ENCODE data around the gene SMPD1.
"Not testable (repeated sequence)": the region's sequence is repeated elsewhere in the genome, so short reads cannot be mapped to it uniquely, and the experiment has no call there.

The SMPD1 gene

DNA sequence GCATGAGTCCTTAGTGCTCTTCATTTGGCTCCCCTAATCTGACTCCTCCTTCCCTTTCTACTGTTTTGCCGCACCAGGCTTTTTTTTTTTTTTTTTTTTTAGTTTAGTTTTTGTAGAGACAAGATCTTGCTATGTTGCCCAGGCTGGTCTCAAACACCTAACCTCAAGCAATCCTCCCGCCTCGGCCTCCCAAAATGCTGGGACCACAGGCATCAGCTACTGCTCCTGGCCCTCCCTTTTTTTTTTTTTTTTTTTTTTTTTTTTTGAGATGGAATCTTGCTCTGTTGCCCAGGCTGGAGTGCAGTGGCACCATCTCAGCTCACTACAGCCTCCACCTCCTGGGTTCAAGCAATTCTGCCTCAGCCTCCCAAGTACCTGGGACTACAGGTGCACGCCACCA is 2.0 kb downstream of the SMPD1 start:
- not testable (repeated sequence) for H3K9ac ChIP-seq (ENCODE audit: low read depth, low read length); H3K9me3 ChIP-seq (ENCODE audit: control insufficient read depth, insufficient read depth, low read length); H3K36me3 ChIP-seq (ENCODE audit: control insufficient read depth, insufficient read depth, low read length); H3K4me1 ChIP-seq (ENCODE audit: control insufficient read depth, insufficient read depth, low read length); H3K4me3 ChIP-seq (ENCODE audit: low read depth, low read length); H3K27me3 ChIP-seq (ENCODE audit: control insufficient read depth, insufficient read depth, low read length)

DNA sequence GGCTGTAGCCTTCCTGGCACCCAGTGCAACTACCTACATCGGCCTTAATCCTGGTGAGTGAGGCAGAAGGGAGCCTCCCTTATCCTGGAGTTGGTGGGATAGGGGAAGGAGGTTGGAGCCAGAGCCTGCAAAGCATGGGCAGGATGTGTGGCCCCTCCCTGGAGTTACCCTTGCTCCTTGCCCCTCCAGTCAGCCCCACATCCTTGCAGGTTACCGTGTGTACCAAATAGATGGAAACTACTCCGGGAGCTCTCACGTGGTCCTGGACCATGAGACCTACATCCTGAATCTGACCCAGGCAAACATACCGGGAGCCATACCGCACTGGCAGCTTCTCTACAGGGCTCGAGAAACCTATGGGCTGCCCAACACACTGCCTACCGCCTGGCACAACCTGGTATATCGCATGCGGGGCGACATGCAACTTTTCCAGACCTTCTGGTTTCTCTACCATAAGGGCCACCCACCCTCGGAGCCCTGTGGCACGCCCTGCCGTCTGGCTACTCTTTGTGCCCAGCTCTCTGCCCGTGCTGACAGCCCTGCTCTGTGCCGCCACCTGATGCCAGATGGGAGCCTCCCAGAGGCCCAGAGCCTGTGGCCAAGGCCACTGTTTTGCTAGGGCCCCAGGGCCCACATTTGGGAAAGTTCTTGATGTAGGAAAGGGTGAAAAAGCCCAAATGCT is 3.9 kb downstream of the SMPD1 start:
- Histone ChIP-seq H3K4me3 (ENCODE audit: low read depth, low read length) (no peak overlapping the region), H3K4me1 (ENCODE audit: control insufficient read depth, insufficient read depth, low read length) (no peaks in the 10 kb centered on the region), H3K9ac (ENCODE audit: low read depth, low read length) (no peak overlapping the region), H3K27me3 (ENCODE audit: control insufficient read depth, insufficient read depth, low read length) (peaks cover 6% of the 10 kb centered on the region), H3K9me3 (ENCODE audit: control insufficient read depth, insufficient read depth, low read length) (no peaks in the 10 kb centered on the region), H3K36me3 (ENCODE audit: control insufficient read depth, insufficient read depth, low read length) (no peaks in the 10 kb centered on the region)

DNA sequence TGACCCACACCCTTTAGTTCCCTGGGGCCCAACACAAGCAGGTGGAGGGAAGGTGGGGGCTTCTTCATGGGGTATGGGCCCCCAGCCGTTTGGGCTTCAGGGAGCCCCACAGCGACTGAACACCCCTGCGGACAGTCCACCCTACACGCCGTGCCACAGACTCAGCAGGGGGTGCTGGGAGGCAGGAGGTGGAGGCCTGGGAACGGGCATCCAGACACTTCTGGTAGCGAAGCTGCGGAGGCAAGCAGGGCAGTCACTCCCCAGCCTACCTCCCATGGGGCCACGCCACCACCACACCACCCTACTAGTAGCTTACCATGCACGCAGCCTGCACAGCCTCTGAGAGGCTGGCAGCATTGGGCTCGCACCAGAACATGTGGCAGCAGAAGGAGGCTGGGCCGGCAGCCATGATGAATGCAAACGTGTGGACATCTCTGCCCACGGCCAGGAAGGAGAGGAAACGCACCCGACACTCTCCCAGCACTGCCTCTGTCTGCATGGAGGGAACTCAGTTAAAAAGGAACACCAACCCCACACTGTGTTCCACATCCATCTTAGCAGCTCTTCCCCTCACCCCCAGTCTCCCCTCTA is 5.3 kb downstream of the SMPD1 start:
- Histone ChIP-seq H3K9ac (ENCODE audit: low read depth, low read length) (no peak overlapping the region), H3K4me3 (ENCODE audit: low read depth, low read length) (no peak overlapping the region), H3K4me1 (ENCODE audit: control insufficient read depth, insufficient read depth, low read length) (no peaks in the 10 kb centered on the region), H3K27me3 (ENCODE audit: control insufficient read depth, insufficient read depth, low read length) (peaks cover 6% of the 10 kb centered on the region), H3K36me3 (ENCODE audit: control insufficient read depth, insufficient read depth, low read length) (no peaks in the 10 kb centered on the region), H3K9me3 (ENCODE audit: control insufficient read depth, insufficient read depth, low read length) (no peaks in the 10 kb centered on the region)

DNA sequence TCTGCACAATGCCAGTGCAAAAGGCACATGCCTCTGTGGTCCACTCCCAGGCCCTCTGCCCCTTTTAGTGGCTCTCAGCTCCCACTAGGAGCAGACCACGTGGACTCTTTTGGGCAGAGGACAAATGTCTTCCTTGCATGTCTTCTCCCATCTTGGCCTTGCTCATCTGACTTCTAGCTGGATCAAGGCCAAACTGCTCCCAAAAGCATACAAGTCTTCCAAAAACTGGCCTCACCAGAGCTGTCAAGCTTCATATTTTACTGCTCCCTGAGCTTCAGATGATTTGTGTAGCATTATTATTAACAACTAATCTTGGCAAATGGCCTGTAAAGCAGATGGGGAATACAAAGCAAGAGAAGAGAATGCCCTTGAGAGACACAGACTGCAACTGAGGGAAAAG is 6.9 kb downstream of the SMPD1 start:
- no peaks in the 10 kb centered on the region for H3K36me3 ChIP-seq (ENCODE audit: control insufficient read depth, insufficient read depth, low read length)

DNA sequence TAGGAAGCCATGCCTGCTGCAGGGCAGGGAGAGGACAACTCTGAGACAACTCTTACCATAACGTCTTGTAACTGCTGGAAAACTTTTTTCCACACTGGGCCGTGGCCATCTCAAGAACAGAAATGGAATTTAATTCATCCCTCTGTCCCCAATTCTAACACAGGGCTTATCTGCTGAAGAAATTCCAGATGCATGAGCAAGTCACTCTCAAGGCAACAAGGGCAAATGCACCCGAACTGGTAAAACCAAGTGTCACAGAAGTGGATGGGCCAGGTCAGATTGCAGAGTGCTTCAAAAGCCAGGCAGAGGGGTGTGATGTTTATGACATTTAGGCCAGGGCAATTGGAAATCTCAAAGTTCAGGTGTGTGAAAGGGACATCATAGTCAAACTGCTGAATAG is 7.4 kb downstream of the SMPD1 start:
- no peaks in the 10 kb centered on the region for H3K9me3 ChIP-seq (ENCODE audit: control insufficient read depth, insufficient read depth, low read length)
- no peaks in the 10 kb centered on the region for H3K36me3 ChIP-seq (ENCODE audit: control insufficient read depth, insufficient read depth, low read length)
- no peak overlapping the region for H3K4me3 ChIP-seq (ENCODE audit: low read depth, low read length)

More for the DNA sequence above, 6.9 kb downstream of the SMPD1 start:
- no peaks in the 10 kb centered on the region for H3K27me3 ChIP-seq (ENCODE audit: control insufficient read depth, insufficient read depth, low read length)
- H3K9ac ChIP-seq (ENCODE audit: low read depth, low read length) = no peak overlapping the region
- H3K9me3 ChIP-seq (ENCODE audit: control insufficient read depth, insufficient read depth, low read length) = no peaks in the 10 kb centered on the region
- no peak overlapping the region for H3K4me3 ChIP-seq (ENCODE audit: low read depth, low read length)
- no peaks in the 10 kb centered on the region for H3K4me1 ChIP-seq (ENCODE audit: control insufficient read depth, insufficient read depth, low read length)

DNA sequence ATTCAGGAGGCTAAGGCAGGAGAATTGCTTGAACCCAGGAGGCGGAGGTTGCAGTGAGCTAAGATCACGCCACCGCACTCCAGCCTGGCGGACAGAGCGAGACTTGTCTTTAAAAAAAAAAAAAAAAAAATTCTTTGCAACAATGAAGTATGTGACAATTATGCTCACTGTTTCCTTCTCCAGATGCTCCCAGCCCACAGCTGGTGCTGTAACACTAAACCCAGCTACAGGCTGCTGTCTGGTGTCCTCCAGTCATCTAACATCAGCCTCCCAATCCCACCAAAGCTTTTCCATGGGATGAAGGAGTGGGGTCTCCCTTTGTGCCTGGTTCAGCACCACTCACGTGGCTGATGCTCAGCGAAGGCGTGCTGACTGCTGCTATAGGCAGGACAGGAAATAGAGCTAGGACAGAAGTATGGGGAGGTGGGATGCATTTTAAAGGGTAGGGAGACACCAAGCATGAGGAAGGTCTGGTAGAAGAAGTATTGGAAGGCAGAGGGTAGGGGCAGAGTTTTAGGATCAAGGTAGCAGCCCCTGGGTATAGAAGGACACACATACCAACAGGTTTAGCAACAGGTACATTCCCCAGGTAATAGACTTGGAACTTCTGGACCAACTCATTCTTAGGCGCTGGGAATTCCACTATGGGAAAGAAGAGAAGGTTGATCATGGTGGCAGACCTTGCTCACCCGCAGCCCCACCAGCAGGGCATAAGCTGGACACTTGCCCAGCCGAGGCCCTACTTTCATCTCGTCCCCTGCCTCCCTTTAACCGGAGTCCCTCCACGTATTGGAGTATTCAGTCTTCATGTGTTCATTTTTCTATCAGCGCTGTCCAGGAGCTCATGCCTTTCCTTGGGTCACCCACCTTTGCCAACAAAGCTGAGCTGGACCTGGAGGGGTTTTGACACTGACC is 10.4 kb downstream of the SMPD1 start:
- no peaks in the 10 kb centered on the region for H3K27me3 ChIP-seq (ENCODE audit: control insufficient read depth, insufficient read depth, low read length)
- H3K9me3 ChIP-seq (ENCODE audit: control insufficient read depth, insufficient read depth, low read length) = no peaks in the 10 kb centered on the region
- H3K9ac ChIP-seq (ENCODE audit: low read depth, low read length) = no peak overlapping the region
- H3K4me3 ChIP-seq (ENCODE audit: low read depth, low read length) = no peak overlapping the region
- no peaks in the 10 kb centered on the region for H3K36me3 ChIP-seq (ENCODE audit: control insufficient read depth, insufficient read depth, low read length)
- H3K4me1 ChIP-seq (ENCODE audit: control insufficient read depth, insufficient read depth, low read length) = peaks cover 2% of the 10 kb centered on the region

More for the DNA sequence above, 7.4 kb downstream of the SMPD1 start:
- Histone ChIP-seq H3K9ac (ENCODE audit: low read depth, low read length) (no peak overlapping the region), H3K27me3 (ENCODE audit: control insufficient read depth, insufficient read depth, low read length) (no peaks in the 10 kb centered on the region), H3K4me1 (ENCODE audit: control insufficient read depth, insufficient read depth, low read length) (no peaks in the 10 kb centered on the region)

DNA sequence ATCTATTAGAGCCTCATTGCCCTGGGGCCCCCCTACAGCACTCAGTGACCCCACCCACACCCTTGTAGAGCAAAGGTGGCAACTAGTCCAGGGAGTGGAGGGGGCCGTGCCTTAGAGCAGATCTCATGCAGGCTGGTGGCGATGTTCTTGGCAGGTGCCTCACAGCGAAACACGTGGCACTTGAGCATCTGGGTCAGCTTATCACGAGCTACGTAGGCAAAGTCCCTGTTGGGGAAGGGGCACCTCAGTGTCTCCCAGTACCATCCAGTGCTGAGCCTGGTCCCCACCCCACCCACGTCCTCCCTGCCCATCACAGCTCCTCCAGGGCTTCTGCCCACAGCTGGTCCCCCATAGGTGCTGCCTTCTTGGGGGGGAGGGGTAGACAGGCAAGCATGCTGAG is 11.2 kb downstream of the SMPD1 start:
- Histone ChIP-seq H3K9ac (ENCODE audit: low read depth, low read length) (no peak overlapping the region), H3K27me3 (ENCODE audit: control insufficient read depth, insufficient read depth, low read length) (no peaks in the 10 kb centered on the region), H3K4me3 (ENCODE audit: low read depth, low read length) (no peak overlapping the region), H3K4me1 (ENCODE audit: control insufficient read depth, insufficient read depth, low read length) (peaks cover 2% of the 10 kb centered on the region), H3K9me3 (ENCODE audit: control insufficient read depth, insufficient read depth, low read length) (no peaks in the 10 kb centered on the region), H3K36me3 (ENCODE audit: control insufficient read depth, insufficient read depth, low read length) (no peaks in the 10 kb centered on the region)

DNA sequence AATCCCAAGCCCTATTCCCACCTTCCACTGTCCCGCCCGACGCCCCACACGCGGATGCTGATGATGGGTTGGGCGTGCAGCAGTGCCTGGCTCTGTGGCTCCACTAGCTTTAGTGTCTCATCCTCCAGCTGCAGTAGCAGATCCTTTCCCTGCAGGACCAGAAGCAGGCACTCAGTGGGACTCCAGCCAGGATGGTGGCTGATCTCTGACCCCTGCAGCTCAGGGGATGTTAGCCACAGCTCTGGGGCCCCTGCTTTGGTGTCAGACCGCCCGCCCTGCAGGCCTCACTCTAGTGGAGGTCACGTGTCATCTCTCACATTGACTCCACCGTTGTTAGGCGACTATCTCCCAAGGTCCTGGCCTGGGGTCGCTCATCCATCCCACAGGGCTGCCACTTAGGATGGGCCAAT is 11.8 kb downstream of the SMPD1 start:
- peaks cover 2% of the 10 kb centered on the region for H3K4me1 ChIP-seq (ENCODE audit: control insufficient read depth, insufficient read depth, low read length)
- H3K9me3 ChIP-seq (ENCODE audit: control insufficient read depth, insufficient read depth, low read length) = no peaks in the 10 kb centered on the region
- no peaks in the 10 kb centered on the region for H3K27me3 ChIP-seq (ENCODE audit: control insufficient read depth, insufficient read depth, low read length)
- H3K4me3 ChIP-seq (ENCODE audit: low read depth, low read length) = no peak overlapping the region
- H3K36me3 ChIP-seq (ENCODE audit: control insufficient read depth, insufficient read depth, low read length) = no peaks in the 10 kb centered on the region
- H3K9ac ChIP-seq (ENCODE audit: low read depth, low read length) = no peak overlapping the region

DNA sequence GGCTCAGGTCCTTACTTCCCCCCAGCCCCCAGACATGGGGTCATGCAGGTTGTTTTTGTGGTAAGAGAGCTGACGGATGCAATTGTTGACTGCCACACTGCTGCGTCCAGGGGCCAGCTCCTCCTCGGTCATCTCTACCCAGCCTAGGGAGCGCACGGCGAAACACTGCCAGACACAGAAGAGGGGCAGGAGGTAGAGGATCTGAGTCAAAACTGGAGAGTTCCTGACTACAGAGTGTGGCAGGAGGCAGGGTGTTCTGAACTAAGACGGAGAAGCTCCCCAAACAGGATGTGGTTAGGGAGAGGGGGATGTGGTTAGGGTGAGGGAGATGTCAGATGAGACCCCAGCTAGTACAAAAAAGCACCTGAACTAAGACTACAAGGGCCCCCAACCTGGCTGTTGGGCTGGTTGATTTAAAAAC is 12.3 kb downstream of the SMPD1 start:
- H3K9ac ChIP-seq (ENCODE audit: low read depth, low read length) = no peak overlapping the region

DNA sequence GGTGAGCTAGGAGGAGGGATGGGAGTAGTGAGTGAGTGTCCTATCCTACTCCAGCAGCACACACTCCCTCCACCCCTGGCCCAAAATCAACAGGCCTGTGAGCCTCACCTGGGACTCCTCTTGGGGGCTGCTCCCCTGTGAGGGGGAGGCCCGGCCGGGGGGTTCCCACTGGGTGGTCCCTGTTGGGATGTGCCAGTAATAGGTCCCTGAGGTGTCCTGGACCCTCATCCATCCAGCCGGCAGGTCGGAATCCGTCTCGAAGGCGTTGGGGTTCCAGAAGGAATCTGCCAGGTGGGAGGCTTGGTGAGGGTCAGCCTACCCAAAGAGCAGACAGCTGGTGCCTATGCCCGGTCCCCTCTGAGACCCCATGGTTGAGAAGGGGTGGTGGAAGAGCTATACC is 13.3 kb downstream of the SMPD1 start:
- Histone ChIP-seq H3K27me3 (ENCODE audit: control insufficient read depth, insufficient read depth, low read length) (no peaks in the 10 kb centered on the region), H3K9ac (ENCODE audit: low read depth, low read length) (no peak overlapping the region), H3K4me1 (ENCODE audit: control insufficient read depth, insufficient read depth, low read length) (peaks cover 2% of the 10 kb centered on the region), H3K4me3 (ENCODE audit: low read depth, low read length) (no peak overlapping the region), H3K9me3 (ENCODE audit: control insufficient read depth, insufficient read depth, low read length) (no peaks in the 10 kb centered on the region), H3K36me3 (ENCODE audit: control insufficient read depth, insufficient read depth, low read length) (no peaks in the 10 kb centered on the region)

More for the DNA sequence above, 12.3 kb downstream of the SMPD1 start:
- no peak overlapping the region for H3K4me3 ChIP-seq (ENCODE audit: low read depth, low read length)
- no peaks in the 10 kb centered on the region for H3K27me3 ChIP-seq (ENCODE audit: control insufficient read depth, insufficient read depth, low read length)
- H3K4me1 ChIP-seq (ENCODE audit: control insufficient read depth, insufficient read depth, low read length) = peaks cover 2% of the 10 kb centered on the region
- H3K9me3 ChIP-seq (ENCODE audit: control insufficient read depth, insufficient read depth, low read length) = no peaks in the 10 kb centered on the region
- no peaks in the 10 kb centered on the region for H3K36me3 ChIP-seq (ENCODE audit: control insufficient read depth, insufficient read depth, low read length)

DNA sequence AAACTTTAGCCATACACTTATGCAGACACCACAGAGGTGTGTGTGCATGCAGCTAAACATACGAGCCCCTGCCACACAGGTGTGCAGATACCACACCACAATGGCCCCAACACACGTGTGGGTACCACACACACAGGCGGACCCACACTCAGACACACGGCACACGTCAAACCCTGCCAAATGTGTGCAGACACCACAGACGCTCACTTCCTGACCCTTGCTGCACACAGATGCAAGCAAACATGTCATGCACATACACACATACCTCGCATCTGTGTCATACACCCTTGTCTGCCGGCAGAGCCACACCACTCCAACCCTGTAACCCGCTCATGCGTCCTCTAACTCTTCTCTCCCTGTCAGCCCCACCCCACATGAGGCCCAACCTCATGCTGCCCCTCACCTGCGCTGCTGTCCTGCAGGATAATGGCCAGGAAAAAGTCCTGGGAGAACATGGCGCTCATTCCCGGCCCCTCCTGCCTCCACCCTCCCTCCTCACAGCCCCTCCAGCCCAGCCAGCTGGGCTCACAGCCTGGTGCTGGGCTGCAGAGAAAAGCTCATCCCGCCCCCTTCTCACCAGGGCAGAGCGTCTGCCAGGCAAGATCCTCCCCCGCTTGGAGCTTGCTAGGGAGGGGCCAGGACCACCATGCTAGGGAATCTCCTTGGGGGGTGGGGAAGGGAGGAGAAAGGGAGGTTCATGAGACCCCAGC is 14.2 kb downstream of the SMPD1 start:
- H3K36me3 ChIP-seq (ENCODE audit: control insufficient read depth, insufficient read depth, low read length) = no peaks in the 10 kb centered on the region
- peaks cover 2% of the 10 kb centered on the region for H3K4me1 ChIP-seq (ENCODE audit: control insufficient read depth, insufficient read depth, low read length)
- no peaks in the 10 kb centered on the region for H3K27me3 ChIP-seq (ENCODE audit: control insufficient read depth, insufficient read depth, low read length)
- H3K9me3 ChIP-seq (ENCODE audit: control insufficient read depth, insufficient read depth, low read length) = no peaks in the 10 kb centered on the region
- H3K9ac ChIP-seq (ENCODE audit: low read depth, low read length) = no peak overlapping the region
- H3K4me3 ChIP-seq (ENCODE audit: low read depth, low read length) = peak overlapping the region; percentile 31

All from iPS-15b (cell line).